GM19372 (cell line): ENCODE results near the gene EPB41L4A.
A peak's percentile ranks its signal among the peaks of the same experiment; 100 is the strongest.

ENCODE experiments used
- ATAC-seq: cut with Tn5 transposase; IDR thresholded peaks from one replicate; pipeline ENCODE4 v1.9.1; 2021; ENCODE audit warnings: mild to moderate bottlenecking, low read depth, moderate library complexity; ENCODE audit not compliant: unreplicated experiment

The EPB41L4A gene

DNA sequence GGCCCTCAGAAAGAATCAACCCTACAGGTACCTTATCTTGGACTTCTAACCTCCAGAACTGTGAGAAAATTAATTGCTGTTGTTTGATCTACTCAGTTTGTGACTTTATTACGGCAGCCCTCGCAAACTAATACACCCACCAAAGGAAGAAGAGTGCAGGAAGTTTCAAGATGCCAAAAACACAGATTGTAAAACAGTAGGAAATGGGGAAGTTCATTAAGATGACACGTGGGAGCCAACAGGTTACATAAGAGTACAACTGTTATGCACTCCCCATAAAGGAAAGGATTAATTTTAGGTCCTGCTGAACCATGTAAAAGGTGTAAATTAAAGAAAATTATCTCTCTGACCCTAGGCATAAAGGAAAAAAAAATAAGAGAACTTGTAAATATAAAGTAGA lies 294.3 kb downstream of the EPB41L4A start:
- ATAC-seq: no peak

DNA sequence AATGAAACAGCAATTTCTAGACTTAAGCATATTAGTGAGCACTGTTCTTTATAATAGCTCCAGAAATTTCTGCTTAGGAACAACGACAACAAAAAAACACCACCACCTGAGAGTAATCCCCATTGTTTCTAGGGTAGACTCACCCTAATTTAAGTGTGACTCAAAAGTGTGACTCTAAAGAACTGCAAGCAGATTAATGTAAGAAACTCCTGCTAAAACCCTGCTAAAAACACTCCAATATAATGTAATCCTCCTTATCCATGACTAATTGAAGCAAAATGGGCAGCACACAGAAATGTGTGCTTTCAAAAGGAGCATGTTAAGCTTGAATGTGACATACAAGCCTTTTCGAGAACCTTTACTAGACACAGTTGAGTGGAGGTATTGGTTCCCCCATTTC lies 296.0 kb downstream of the EPB41L4A start:
- ATAC-seq: no peak

DNA sequence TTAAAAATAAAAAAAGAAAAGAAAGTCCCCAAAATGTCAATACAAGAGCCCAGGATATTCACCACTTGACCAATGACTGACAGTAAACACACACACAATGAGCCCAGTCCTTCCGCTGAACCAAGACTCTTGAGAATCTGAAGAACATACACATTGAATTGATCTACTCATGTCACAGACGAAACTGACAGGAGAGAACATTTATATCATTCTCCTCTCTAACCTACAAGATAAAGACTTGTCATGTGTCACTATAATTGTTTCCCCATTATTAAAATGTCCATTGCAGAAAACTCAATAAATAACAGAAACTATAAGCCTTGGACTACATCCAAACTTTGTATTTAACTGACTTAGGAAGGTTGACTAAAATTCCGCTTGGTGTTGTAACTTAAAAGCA lies 296.7 kb downstream of the EPB41L4A start:
- ATAC-seq: no peak

DNA sequence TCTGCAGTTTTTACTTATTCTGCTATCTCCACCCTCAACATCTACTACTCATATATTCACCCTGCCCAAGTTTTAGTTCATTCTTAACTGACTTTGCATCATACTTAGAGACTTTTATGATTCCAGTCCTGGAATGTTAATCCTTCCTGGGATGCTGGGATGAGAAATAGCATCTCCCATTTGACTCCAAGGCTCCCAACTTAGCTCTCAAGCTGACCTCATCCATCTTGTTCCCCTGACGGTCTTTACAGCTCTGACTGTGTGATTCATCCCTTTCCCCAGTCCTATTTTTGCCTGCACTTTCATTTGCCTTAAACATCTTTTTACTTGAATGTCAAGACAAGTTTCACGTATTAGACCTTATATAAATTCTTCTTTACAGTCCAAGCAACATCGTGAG lies 297.8 kb downstream of the EPB41L4A start:
- ATAC-seq: no peak

DNA sequence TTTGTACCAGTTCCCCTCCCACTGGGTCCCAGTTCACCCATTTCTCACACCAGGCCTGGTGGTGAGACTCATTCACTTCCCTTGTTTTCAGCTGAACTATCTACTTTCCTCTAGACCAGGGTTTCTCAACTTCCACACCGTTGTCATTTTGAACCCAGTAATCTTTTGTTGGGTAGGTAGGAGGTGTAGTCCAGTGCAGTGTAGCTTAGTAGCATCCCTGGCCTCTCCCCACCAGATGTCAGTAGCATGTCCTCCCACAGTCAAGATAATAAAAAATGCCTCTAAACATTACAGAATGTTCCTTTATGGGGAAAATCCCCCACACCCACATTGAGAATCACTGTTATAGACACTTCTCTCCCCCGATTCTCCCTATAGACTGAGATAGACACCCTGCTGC lies 299.1 kb downstream of the EPB41L4A start:
- no peak for ATAC-seq

DNA sequence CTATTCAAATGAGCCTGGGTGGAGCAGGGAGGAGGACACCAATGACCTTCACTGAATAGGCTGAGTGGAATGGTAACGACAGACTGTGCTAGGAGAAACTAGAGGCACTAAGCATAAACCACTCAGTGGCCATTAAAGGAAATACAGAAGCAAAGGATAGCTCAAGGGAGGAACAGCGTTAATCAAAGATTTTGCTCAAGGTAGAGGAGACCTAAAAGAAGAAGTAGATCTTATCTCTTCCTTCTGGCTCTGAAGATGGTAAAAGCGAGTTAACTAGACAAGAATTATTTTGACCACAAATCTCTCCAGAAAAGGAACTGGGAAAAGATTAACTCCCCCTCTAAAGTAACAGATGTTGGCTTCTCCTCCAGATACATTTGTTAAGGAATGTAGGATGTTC lies 299.6 kb downstream of the EPB41L4A start:
- no peak for ATAC-seq

DNA sequence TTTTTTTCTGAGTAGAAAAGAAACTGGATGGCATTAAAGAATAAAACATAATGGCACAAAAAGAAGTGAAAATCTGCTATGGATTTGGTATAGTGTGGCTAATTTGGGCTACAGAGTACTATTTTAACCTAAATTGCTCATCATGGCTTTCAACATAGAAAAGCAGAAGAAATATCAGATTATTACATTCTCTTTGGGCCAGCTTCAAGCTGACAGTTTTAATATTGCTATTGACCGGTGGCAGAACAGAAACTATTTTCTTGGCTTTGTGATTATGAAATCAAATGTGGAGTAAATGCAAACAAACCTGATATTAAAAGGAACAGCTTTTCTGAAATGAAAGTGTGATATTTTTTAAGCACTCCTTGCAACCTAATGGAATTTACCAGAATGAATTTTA lies 301.5 kb downstream of the EPB41L4A start:
- no peak for ATAC-seq

DNA sequence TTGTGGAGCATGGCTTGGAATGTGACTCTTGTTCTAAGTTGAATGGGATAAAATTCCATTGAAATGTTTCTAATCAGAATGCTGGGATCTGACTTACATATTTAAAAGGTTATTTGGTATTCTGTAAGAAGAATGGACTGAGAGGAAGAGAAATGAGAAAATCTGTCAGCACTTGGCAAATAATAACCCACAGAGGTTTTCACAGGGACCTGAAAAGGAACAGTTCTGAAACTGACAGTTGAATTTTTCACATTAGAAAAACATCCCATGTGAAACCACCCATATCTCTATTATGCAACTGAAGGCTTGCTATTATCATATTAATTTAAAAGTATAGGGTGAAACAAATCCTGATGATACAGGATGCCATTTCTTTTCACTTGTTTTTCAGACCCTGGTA lies 302.7 kb downstream of the EPB41L4A start:
- peak; percentile 66 for ATAC-seq

DNA sequence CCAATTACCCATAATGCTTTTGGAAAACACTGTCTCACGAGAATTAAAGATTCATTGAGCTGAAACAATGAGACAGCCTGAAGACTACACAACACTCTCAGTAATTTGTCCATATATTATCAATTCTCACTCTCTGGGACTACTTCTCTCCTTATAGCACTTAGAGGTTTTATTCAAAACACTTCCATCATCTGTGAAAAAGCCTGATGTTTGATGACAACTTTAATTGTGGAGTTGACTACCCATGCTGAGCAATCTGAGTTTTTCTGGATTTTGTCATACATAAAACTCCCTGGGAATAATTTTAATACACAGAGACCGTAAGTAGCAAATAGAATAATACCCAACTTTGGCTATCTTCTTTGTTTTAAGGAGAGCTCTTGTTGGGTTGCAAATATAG lies 305.5 kb downstream of the EPB41L4A start:
- no peak for ATAC-seq
